PC-9 (cell line): ENCODE measurements around the gene ERI3.

Source experiments
- EZH2 ChIP-seq: fragments of 200-600 bp; sonication (generic); IDR thresholded peaks from 2 replicates; pipeline ENCODE4 v1.8.0; 2017; ENCODE audit warnings: antibody characterized with exemption, low read depth
- TF ChIP-seq, protein P1 (sequence below): fragments of 200-600 bp; sonication (generic); conservative IDR thresholded peaks from 2 replicates; pipeline ENCODE4 v1.6.1; 2017; ENCODE audit warnings: mixed run types, antibody characterized with exemption, mild to moderate bottlenecking, moderate library complexity

DNA sequence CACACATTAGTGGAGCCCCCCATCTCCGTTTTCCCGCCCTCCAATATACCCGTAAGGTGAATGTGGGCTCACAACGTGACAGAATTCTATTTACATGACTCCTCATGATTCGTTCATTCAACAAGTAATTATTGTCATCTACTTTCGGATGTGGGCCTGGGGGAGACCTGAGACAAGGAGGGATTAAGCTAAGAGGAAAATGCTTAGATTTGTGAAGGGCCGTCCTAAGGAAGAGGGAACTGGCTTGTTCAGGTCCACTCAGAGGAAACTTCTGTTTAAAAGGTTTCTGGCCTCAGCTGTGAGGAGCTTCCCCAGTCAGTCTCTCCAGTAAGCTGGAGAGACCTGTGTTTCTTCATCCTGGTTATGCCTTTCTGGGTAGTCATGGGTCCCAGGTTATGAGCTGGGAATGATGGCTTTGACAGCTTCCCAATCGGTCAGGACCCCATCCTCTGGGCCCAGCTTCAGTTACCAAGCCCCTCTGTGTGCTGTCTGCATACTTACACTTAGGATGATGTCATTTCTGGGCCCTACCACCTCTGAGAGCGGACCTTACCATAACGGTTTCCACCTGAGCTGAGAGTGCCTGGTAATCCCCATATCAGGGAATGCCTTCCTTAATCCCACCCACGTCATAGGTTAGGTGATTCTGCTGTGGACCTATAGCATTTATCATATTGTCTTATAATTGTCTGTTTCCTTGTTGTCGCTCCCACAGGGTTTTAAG, 687 bp upstream of the ERI3 start:
- TF ChIP-seq, protein P1, sequence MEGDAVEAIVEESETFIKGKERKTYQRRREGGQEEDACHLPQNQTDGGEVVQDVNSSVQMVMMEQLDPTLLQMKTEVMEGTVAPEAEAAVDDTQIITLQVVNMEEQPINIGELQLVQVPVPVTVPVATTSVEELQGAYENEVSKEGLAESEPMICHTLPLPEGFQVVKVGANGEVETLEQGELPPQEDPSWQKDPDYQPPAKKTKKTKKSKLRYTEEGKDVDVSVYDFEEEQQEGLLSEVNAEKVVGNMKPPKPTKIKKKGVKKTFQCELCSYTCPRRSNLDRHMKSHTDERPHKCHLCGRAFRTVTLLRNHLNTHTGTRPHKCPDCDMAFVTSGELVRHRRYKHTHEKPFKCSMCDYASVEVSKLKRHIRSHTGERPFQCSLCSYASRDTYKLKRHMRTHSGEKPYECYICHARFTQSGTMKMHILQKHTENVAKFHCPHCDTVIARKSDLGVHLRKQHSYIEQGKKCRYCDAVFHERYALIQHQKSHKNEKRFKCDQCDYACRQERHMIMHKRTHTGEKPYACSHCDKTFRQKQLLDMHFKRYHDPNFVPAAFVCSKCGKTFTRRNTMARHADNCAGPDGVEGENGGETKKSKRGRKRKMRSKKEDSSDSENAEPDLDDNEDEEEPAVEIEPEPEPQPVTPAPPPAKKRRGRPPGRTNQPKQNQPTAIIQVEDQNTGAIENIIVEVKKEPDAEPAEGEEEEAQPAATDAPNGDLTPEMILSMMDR, result no peak
- no peak for TF ChIP-seq EZH2
